ENCODE measurements around the gene PROC. TPM values are rescaled to one million over a fixed set of nuclear protein-coding genes. Genes with fewer than 3 reads are reported as not detected.

Gene PROC
- total RNA-seq, 1 donor from 2014 or later, result not detected

GRCh38 chr2:127414638-127415592 is 3.3 kb upstream of the PROC start:
- DNase-seq, result no peak

- peak; percentile 17 for DNase-seq
These were observed 2.4 kb upstream of the PROC start for GRCh38 chr2:127415593-127416505.

GRCh38 chr2:127416506-127417001 is 1.7 kb upstream of the PROC start:
- DNase-seq, result no peak

GRCh38 chr2:127417406-127417805 is 821 bp upstream of the PROC start:
- no peak for DNase-seq

- no peak for DNase-seq
These were observed 844 bp downstream of the PROC start for GRCh38 chr2:127419112-127419430.

- no peak for DNase-seq
These were observed 1.3 kb downstream of the PROC start for GRCh38 chr2:127419448-127420038.

- DNase-seq, result no peak
These were observed 2.0 kb downstream of the PROC start for GRCh38 chr2:127420039-127420864.

- DNase-seq, result no peak
These were observed 3.0 kb downstream of the PROC start for GRCh38 chr2:127421116-127421800.

- DNase-seq, result no peak
These were observed 3.8 kb downstream of the PROC start for GRCh38 chr2:127421871-127422558.

GRCh38 chr2:127422559-127423477 is 4.6 kb downstream of the PROC start:
- DNase-seq, result no peak

- DNase-seq, result no peak
These were observed 5.2 kb downstream of the PROC start for GRCh38 chr2:127423478-127423843.

- no peak for DNase-seq
These were observed 5.7 kb downstream of the PROC start for GRCh38 chr2:127423880-127424279.

- no peak for DNase-seq
These were observed 6.6 kb downstream of the PROC start for GRCh38 chr2:127424598-127425520.

- no peak for DNase-seq
These were observed 7.6 kb downstream of the PROC start for GRCh38 chr2:127425540-127426490.

- DNase-seq, result no peak
These were observed 8.5 kb downstream of the PROC start for GRCh38 chr2:127426501-127427354.

Data from occipital lobe (tissue), 2 donors.